Endodermal cell (in vitro differentiated cells): ENCODE data around the gene PDE7B. TPM values are rescaled to one million over a fixed set of nuclear protein-coding genes. Genes with fewer than 3 reads are reported as not detected.

ENCODE experiments used
- DNase-seq: peaks from one replicate; pipeline ENCODE4 v3.0.0-alpha.2; 2017
- H3K27ac ChIP-seq: 2 replicates; pipeline ENCODE4 v1.5.1; 2013; ENCODE audit warnings: mild to moderate bottlenecking, low read depth, low read length, moderate library complexity
- H3K27me3 ChIP-seq: 2 replicates; pipeline ENCODE4 v1.6.1; 2013; ENCODE audit warnings: mild to moderate bottlenecking, low read length, moderate library complexity; ENCODE audit not compliant: insufficient read depth, control insufficient read depth, poor library complexity, severe bottlenecking
- H3K36me3 ChIP-seq: 2 replicates; pipeline ENCODE4 v1.7.0; 2013; ENCODE audit warnings: mild to moderate bottlenecking, low read length, moderate library complexity; ENCODE audit not compliant: control insufficient read depth, insufficient read depth
- H3K4me1 ChIP-seq: one replicate; pipeline ENCODE4 v1.7.0; 2013; ENCODE audit warnings: low read length; ENCODE audit not compliant: control insufficient read depth, insufficient read depth
- H3K4me3 ChIP-seq: 2 replicates; pipeline ENCODE4 v1.5.1; 2013; ENCODE audit warnings: mild to moderate bottlenecking, low read length, moderate library complexity
- H3K9ac ChIP-seq: 2 replicates; pipeline ENCODE4 v1.6.1; 2013; ENCODE audit warnings: mild to moderate bottlenecking, low read length, moderate library complexity; ENCODE audit not compliant: poor library complexity, severe bottlenecking; ENCODE audit errors: extremely low read depth
- H3K9me3 ChIP-seq: 2 replicates; pipeline ENCODE4 v1.6.1; 2013; ENCODE audit warnings: mild to moderate bottlenecking, low read length, moderate library complexity; ENCODE audit not compliant: control insufficient read depth
- H3K27ac Mint-ChIP-seq: 2 replicates; pipeline ENCODE4 v1.8.0; 2020; ENCODE audit warnings: mixed read lengths
- H3K27me3 Mint-ChIP-seq: 2 replicates; pipeline ENCODE4 v1.8.0; 2021; ENCODE audit warnings: mild to moderate bottlenecking, mixed read lengths; ENCODE audit not compliant: insufficient read depth
- H3K36me3 Mint-ChIP-seq: 2 replicates; pipeline ENCODE4 v1.8.0; 2020; ENCODE audit warnings: low read depth, mixed read lengths
- H3K4me1 Mint-ChIP-seq: 2 replicates; pipeline ENCODE4 v1.8.0; 2020; ENCODE audit warnings: mixed read lengths
- H3K4me3 Mint-ChIP-seq: 2 replicates; pipeline ENCODE4 v1.8.0; 2020; ENCODE audit warnings: mild to moderate bottlenecking, moderate library complexity, mixed read lengths
- H3K9me3 Mint-ChIP-seq: 2 replicates; pipeline ENCODE4 v1.8.0; 2020; ENCODE audit warnings: mild to moderate bottlenecking, mixed read lengths
- WGBS, 2 experiments: methylation state at CpG; one replicate each; pipeline versions ENCODE4 v1.1.5 to v1.1.7; 2013; ENCODE audit warnings: missing lambda C conversion rate in 2 of 2, mixed read lengths in 1 of 2; ENCODE audit not compliant: insufficient coverage in 1 of 2, insufficient read length in 1 of 2; 5-methylcytosine and 5-hydroxymethylcytosine counted together
- total RNA-seq, 2 donors: library from RNA; stranded (reverse); fragmentation: NEBNext Ultra II Directional in 1 of 2; extraction: Animal tissue kit (Norgen Biotek cat#: 25700) in 1 of 2; gene quantifications; 2 replicates in 1 of 2; 3 replicates in 1 of 2; pipeline ENCODE4 v1.2.1, GENCODE V29; 2021
- TF ChIP-seq, protein P1 (sequence below): fragments of 200-600 bp; sonication (generic); conservative IDR thresholded peaks from 2 replicates; pipeline ENCODE4 v1.5.0; 2021; ENCODE audit warnings: antibody characterized with exemption, mild to moderate bottlenecking

PDE7B gene
- total RNA-seq, 2 donors from 2014 or later, result 0.26 TPM; not detected in 1

DNA sequence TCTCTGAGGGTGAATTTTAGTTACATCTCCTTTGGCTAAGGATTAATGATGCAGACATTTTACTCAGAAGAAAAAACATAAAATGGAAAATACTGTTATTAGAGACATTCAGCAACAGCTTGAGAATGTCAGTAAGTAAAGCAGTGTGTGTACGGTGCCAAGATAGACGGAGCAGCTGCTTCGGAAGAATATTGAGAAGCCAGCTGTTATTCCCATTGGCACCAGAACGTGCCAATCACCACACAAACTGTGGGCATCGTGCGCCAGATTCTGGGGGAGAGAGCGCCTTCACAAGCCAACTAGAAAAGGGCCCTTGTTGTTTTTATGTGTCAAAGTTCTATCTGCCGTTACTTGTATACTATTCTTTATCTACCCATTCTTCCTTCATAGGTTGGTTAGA, 235.2 kb downstream of the PDE7B start:
- Histone ChIP-seq H3K4me1 (peaks cover 5% of the 10 kb centered on the region), H3K36me3 (no peaks in the 10 kb centered on the region), H3K27me3 (no peaks in the 10 kb centered on the region), H3K4me3 (no peak overlapping the region), H3K9me3 (no peaks in the 10 kb centered on the region), H3K9ac (no peak overlapping the region), H3K27ac (no peak overlapping the region)
- Mint-ChIP-seq H3K9me3 (no peaks in the 10 kb centered on the region), H3K4me3 (no peak overlapping the region), H3K27ac (no peak overlapping the region), H3K4me1 (no peaks in the 10 kb centered on the region), H3K36me3 (no peaks in the 10 kb centered on the region), H3K27me3 (no peaks in the 10 kb centered on the region)
- TF ChIP-seq, protein P1, sequence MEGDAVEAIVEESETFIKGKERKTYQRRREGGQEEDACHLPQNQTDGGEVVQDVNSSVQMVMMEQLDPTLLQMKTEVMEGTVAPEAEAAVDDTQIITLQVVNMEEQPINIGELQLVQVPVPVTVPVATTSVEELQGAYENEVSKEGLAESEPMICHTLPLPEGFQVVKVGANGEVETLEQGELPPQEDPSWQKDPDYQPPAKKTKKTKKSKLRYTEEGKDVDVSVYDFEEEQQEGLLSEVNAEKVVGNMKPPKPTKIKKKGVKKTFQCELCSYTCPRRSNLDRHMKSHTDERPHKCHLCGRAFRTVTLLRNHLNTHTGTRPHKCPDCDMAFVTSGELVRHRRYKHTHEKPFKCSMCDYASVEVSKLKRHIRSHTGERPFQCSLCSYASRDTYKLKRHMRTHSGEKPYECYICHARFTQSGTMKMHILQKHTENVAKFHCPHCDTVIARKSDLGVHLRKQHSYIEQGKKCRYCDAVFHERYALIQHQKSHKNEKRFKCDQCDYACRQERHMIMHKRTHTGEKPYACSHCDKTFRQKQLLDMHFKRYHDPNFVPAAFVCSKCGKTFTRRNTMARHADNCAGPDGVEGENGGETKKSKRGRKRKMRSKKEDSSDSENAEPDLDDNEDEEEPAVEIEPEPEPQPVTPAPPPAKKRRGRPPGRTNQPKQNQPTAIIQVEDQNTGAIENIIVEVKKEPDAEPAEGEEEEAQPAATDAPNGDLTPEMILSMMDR, result no peak
- WGBS, 2 experiments, result 94 to 100% methylated on average over 3 to 7 of the region's 8 CpGs
- DNase-seq, result no peak

DNA sequence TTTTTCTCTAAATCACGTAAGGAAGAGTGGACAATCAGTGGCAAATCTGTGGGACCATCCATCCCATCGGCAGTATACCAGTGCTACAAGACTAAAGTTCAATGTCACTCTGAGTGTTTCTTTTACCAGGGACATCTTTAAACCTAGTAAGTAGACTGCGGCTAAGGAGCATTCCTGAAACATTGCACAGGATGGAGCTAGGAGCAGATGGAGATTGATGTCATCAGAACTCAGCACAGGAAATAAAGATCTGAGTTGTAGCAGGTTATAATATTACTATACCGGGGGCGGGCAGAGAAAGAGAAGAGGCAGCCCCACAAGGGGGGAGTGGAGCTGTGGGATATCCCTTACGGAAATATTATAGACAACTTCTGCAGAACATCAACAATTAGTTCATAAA, 236.5 kb downstream of the PDE7B start:
- H3K27ac Mint-ChIP-seq, result no peak overlapping the region
- H3K4me3 Mint-ChIP-seq, result no peak overlapping the region
- Histone ChIP-seq H3K9me3 (no peaks in the 10 kb centered on the region), H3K4me3 (no peak overlapping the region), H3K4me1 (peaks cover 5% of the 10 kb centered on the region), H3K36me3 (no peaks in the 10 kb centered on the region), H3K9ac (no peak overlapping the region), H3K27ac (no peak overlapping the region), H3K27me3 (no peaks in the 10 kb centered on the region)
- no peaks in the 10 kb centered on the region for H3K36me3 Mint-ChIP-seq
- no peaks in the 10 kb centered on the region for H3K9me3 Mint-ChIP-seq
- TF ChIP-seq, protein P1, result no peak
- 90 to 95% methylated on average over 3 to 6 of the region's 6 CpGs for whole genome bisulfite sequencing, 2 experiments
- no peaks in the 10 kb centered on the region for H3K4me1 Mint-ChIP-seq
- no peak for DNase-seq
- no peaks in the 10 kb centered on the region for H3K27me3 Mint-ChIP-seq

DNA sequence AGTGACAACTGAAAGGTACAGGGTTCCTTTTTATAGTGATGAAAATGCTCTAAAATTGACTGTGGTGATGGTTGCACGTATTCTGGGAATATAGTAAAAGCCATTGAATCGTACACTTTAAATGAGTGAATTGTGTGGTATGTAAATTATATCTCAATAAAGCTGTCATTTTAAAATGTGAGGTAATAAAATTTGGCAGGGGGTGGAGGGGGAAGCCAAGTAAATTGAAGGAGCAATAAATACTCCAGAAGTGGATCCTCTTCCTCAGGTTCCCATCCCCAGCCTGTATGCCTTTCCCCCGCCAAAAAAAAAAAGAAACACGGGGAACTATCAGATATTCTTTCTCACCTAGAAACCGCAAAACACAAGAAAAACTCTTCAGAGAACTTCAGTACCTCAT, 237.2 kb downstream of the PDE7B start:
- peaks cover under 1% of the 10 kb centered on the region for H3K9me3 Mint-ChIP-seq
- H3K9me3 ChIP-seq, result no peaks in the 10 kb centered on the region

More for the DNA sequence above, 237.2 kb downstream of the PDE7B start:
- H3K36me3 ChIP-seq, result no peaks in the 10 kb centered on the region
- no peak overlapping the region for H3K9ac ChIP-seq
- TF ChIP-seq, protein P1, result no peak
- Mint-ChIP-seq H3K4me1 (no peaks in the 10 kb centered on the region), H3K4me3 (no peak overlapping the region), H3K27ac (no peak overlapping the region), H3K27me3 (no peaks in the 10 kb centered on the region), H3K36me3 (no peaks in the 10 kb centered on the region)
- DNase-seq, result no peak
- H3K27ac ChIP-seq, result no peak overlapping the region
- H3K4me1 ChIP-seq, result peaks cover 5% of the 10 kb centered on the region
- WGBS, 2 experiments, result 79 to 87% methylated on average over 2 to 5 of the region's 5 CpGs
- no peak overlapping the region for H3K4me3 ChIP-seq
- H3K27me3 ChIP-seq, result no peaks in the 10 kb centered on the region
